ENCODE data around the gene UBTD1. TPM values are rescaled to one million over a fixed set of nuclear protein-coding genes. Genes with fewer than 3 reads are reported as not detected.

UBTD1 gene
- total and polyA plus RNA-seq, 10 of the 15 experiments (the other 5 are each of a cell fraction or from before 2014, with no cell fraction given), result 0.04 to 1.5 (median 1.2) TPM; not detected in 1

DNA sequence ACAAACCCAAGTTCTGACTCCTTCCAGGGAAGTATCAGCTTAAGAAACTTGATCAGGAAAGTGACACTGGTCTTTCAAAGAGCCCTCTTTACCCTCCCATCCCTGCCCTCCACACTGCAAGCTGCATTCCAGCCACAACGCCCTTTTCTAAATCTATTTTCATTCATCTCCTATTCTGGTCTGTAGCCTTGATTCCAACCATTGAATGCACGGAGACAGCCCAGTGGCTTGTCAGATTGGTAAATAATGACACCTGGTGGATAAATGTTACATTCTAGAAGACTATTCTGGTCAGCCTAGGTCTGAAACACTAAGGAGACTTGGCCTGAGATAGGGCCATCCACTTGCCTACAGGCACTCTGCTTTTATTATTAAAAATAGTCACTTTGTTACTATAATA lies 113.7 kb downstream of the UBTD1 start:
- H3K9me3 ChIP-seq (replicated peaks; ENCODE audit: control insufficient read depth, insufficient read depth, low read length), result no peaks in the 10 kb centered on the region
- no peaks in the 10 kb centered on the region for H3K79me2 ChIP-seq (ENCODE audit: control insufficient read depth, insufficient read depth, low read length)
- no TSS peak for BruUV-seq (replicated peaks)
- no peak overlapping the region for H3K9ac ChIP-seq (ENCODE audit: control insufficient read depth, insufficient read depth, low read length)
- ATAC-seq (peak; percentile 98), FAIRE-seq (no peak), DNase-seq (ENCODE audit: low read depth, low spot score) (no peak)
- intact Hi-C loops (cut with micrococcal nuclease; ENCODE audit: unreplicated experiment) (loop anchor here (1.0 to 5.0 kb wide), 4 partner anchors 40 to 205 kb away; partner anchors contain the start of gene ANKRD2), in situ Hi-C loops (cut with MboI) (no loop called here)
- ChIA-PET SMC1A (ENCODE audit: uncharacterized antibody, unreplicated experiment) (interaction anchor here (0.5 to 1.6 kb wide), 4 partner anchors 11 to 188 kb away, joined by 3 to 9 read pairs (median 3); partner anchors contain the start of gene ANKRD2), CTCF (interaction anchor here (0.7 to 1.7 kb wide), 11 partner anchors 10 to 206 kb away, joined by 3 to 10 read pairs (median 4); partner anchors contain the start of gene ANKRD2), POLR2A (no interaction called here), RAD21 (ENCODE audit: unreplicated experiment) (no interaction called here)
- no peaks in the 10 kb centered on the region for H3K27me3 ChIP-seq (replicated peaks in 1 of 2; ENCODE audit: control insufficient read depth in 2 of 2, insufficient read depth in 2 of 2, low read length in 1 of 2)
- no peak overlapping the region for H3K4me2 ChIP-seq (ENCODE audit: control insufficient read depth, insufficient read depth)
- no peak overlapping the region for H3K4me3 ChIP-seq
- no peaks in the 10 kb centered on the region for H3K36me3 ChIP-seq (ENCODE audit: control insufficient read depth in 2 of 2, insufficient read depth in 2 of 2, low read length in 1 of 2)
- H3K27ac ChIP-seq (ENCODE audit: control insufficient read depth, insufficient read depth), result no peak overlapping the region
- H3K4me1 ChIP-seq (ENCODE audit: control insufficient read depth, insufficient read depth, low read length), result no peaks in the 10 kb centered on the region
- WGBS (ENCODE audit: insufficient coverage, insufficient replicate concordance, low lambda C conversion rate, missing lambda C conversion rate), result 2% methylated on average over 2 of the region's 2 CpGs
- no peak overlapping the region for H2AFZ ChIP-seq (ENCODE audit: control insufficient read depth, low read depth, low read length)
- no peaks in the 10 kb centered on the region for H4K20me1 ChIP-seq (ENCODE audit: control insufficient read depth, insufficient read depth)
- TF ChIP-seq SUZ12 (IDR thresholded peaks at IDR 0.05; ENCODE audit: unreplicated experiment) (no peak), CHD2 (IDR thresholded peaks at IDR 0.05; ENCODE audit: borderline replicate concordance, low read depth, low read length) (no peak), TARDBP (IDR thresholded peaks at IDR 0.05; ENCODE audit: borderline replicate concordance) (no peak), SIX5 (IDR thresholded peaks at IDR 0.05; ENCODE audit: low read depth, low read length, severe bottlenecking) (no peak), MYC (IDR thresholded peaks at IDR 0.05; ENCODE audit: insufficient read depth, insufficient read length, insufficient replicate concordance, low read length, severe bottlenecking) (no peak), GABPA (IDR thresholded peaks at IDR 0.05; ENCODE audit: low read depth) (no peak), RELA (IDR thresholded peaks at IDR 0.05; ENCODE audit: borderline replicate concordance, partially characterized antibody) (no peak), SMC3 (IDR thresholded peaks at IDR 0.05; ENCODE audit: borderline replicate concordance, low read length) (peak; percentile 60; the same call in 1 of the 2 replicates), RAD21 (IDR thresholded peaks at IDR 0.05; ENCODE audit: insufficient read depth, low read depth, low read length) (peak; percentile 70), SP1 (IDR thresholded peaks at IDR 0.05; ENCODE audit: low read depth, low read length) (no peak), BCL11A (IDR thresholded peaks at IDR 0.05; ENCODE audit: low read depth, low read length) (no peak), FOXM1 (IDR thresholded peaks at IDR 0.05; ENCODE audit: low read depth, low read length) (no peak)
- TF ChIP-seq, protein P1, sequence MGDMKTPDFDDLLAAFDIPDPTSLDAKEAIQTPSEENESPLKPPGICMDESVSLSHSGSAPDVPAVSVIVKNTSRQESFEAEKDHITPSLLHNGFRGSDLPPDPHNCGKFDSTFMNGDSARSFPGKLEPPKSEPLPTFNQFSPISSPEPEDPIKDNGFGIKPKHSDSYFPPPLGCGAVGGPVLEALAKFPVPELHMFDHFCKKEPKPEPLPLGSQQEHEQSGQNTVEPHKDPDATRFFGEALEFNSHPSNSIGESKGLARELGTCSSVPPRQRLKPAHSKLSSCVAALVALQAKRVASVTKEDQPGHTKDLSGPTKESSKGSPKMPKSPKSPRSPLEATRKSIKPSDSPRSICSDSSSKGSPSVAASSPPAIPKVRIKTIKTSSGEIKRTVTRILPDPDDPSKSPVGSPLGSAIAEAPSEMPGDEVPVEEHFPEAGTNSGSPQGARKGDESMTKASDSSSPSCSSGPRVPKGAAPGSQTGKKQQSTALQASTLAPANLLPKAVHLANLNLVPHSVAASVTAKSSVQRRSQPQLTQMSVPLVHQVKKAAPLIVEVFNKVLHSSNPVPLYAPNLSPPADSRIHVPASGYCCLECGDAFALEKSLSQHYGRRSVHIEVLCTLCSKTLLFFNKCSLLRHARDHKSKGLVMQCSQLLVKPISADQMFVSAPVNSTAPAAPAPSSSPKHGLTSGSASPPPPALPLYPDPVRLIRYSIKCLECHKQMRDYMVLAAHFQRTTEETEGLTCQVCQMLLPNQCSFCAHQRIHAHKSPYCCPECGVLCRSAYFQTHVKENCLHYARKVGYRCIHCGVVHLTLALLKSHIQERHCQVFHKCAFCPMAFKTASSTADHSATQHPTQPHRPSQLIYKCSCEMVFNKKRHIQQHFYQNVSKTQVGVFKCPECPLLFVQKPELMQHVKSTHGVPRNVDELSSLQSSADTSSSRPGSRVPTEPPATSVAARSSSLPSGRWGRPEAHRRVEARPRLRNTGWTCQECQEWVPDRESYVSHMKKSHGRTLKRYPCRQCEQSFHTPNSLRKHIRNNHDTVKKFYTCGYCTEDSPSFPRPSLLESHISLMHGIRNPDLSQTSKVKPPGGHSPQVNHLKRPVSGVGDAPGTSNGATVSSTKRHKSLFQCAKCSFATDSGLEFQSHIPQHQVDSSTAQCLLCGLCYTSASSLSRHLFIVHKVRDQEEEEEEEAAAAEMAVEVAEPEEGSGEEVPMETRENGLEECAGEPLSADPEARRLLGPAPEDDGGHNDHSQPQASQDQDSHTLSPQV (IDR thresholded peaks at IDR 0.05), result no peak
- TF ChIP-seq, protein P2, sequence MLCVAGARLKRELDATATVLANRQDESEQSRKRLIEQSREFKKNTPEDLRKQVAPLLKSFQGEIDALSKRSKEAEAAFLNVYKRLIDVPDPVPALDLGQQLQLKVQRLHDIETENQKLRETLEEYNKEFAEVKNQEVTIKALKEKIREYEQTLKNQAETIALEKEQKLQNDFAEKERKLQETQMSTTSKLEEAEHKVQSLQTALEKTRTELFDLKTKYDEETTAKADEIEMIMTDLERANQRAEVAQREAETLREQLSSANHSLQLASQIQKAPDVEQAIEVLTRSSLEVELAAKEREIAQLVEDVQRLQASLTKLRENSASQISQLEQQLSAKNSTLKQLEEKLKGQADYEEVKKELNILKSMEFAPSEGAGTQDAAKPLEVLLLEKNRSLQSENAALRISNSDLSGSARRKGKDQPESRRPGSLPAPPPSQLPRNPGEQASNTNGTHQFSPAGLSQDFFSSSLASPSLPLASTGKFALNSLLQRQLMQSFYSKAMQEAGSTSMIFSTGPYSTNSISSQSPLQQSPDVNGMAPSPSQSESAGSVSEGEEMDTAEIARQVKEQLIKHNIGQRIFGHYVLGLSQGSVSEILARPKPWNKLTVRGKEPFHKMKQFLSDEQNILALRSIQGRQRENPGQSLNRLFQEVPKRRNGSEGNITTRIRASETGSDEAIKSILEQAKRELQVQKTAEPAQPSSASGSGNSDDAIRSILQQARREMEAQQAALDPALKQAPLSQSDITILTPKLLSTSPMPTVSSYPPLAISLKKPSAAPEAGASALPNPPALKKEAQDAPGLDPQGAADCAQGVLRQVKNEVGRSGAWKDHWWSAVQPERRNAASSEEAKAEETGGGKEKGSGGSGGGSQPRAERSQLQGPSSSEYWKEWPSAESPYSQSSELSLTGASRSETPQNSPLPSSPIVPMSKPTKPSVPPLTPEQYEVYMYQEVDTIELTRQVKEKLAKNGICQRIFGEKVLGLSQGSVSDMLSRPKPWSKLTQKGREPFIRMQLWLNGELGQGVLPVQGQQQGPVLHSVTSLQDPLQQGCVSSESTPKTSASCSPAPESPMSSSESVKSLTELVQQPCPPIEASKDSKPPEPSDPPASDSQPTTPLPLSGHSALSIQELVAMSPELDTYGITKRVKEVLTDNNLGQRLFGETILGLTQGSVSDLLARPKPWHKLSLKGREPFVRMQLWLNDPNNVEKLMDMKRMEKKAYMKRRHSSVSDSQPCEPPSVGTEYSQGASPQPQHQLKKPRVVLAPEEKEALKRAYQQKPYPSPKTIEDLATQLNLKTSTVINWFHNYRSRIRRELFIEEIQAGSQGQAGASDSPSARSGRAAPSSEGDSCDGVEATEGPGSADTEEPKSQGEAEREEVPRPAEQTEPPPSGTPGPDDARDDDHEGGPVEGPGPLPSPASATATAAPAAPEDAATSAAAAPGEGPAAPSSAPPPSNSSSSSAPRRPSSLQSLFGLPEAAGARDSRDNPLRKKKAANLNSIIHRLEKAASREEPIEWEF (IDR thresholded peaks at IDR 0.05; ENCODE audit: insufficient replicate concordance, low read depth, low read length), result no peak

Data from GM12878 (cell line).